Upper lobe of left lung (tissue), 4 donors: ENCODE results near the gene CPNE5.

Source experiments
- POLR2A ChIP-seq, 4 donors: fragments of 450-650 bp; IDR thresholded peaks; one replicate each; pipeline ENCODE4 v1.5.1; 2016 to 2017; ENCODE audit warnings: antibody characterized with exemption in 4 of 4, mild to moderate bottlenecking in 2 of 4
- POLR2AphosphoS5 ChIP-seq, 2 donors: sonication (generic); formaldehyde crosslinking; IDR thresholded peaks; one replicate each; pipeline ENCODE4 v1.5.1; 2017; ENCODE audit warnings: antibody characterized with exemption in 2 of 2
- TF ChIP-seq, protein P1 (sequence below), 6 experiments: fragments of 450-650 bp in 4 of 6; fragments of 200-600 bp in 2 of 6; sonication (generic) in 2 of 6; IDR thresholded peaks; one replicate each; pipeline ENCODE4 v1.5.1; 2016 to 2019; ENCODE audit warnings: antibody characterized with exemption in 6 of 6

- TF ChIP-seq, protein P1, sequence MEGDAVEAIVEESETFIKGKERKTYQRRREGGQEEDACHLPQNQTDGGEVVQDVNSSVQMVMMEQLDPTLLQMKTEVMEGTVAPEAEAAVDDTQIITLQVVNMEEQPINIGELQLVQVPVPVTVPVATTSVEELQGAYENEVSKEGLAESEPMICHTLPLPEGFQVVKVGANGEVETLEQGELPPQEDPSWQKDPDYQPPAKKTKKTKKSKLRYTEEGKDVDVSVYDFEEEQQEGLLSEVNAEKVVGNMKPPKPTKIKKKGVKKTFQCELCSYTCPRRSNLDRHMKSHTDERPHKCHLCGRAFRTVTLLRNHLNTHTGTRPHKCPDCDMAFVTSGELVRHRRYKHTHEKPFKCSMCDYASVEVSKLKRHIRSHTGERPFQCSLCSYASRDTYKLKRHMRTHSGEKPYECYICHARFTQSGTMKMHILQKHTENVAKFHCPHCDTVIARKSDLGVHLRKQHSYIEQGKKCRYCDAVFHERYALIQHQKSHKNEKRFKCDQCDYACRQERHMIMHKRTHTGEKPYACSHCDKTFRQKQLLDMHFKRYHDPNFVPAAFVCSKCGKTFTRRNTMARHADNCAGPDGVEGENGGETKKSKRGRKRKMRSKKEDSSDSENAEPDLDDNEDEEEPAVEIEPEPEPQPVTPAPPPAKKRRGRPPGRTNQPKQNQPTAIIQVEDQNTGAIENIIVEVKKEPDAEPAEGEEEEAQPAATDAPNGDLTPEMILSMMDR (IDR thresholded peaks at IDR 0.05), result no peak
- no peak for TF ChIP-seq POLR2A (IDR thresholded peaks at IDR 0.05)
- no peak for TF ChIP-seq POLR2AphosphoS5 (IDR thresholded peaks at IDR 0.05)
These were observed 124.7 kb downstream of the CPNE5 start for GRCh38 chr6:36714511-36714910.
